CD14-positive monocyte (primary cell): ENCODE results near the gene CASP10. TPM values are rescaled to one million over a fixed set of nuclear protein-coding genes. Genes with fewer than 3 reads are reported as not detected.

Source experiments
- DNase-seq, 3 donors: peaks; one replicate each; pipeline ENCODE4 v3.0.0-alpha.2; 2011 to 2022
- H2AFZ ChIP-seq: 2 replicates; pipeline ENCODE4 v1.6.0; 2012; ENCODE audit warnings: mild to moderate bottlenecking, low read depth, low read length, inconsistent platforms; ENCODE audit not compliant: insufficient read depth, poor library complexity, severe bottlenecking
- H3K27ac ChIP-seq, 2 donors: 1 replicate in 1 of 2; 2 replicates in 1 of 2; pipeline ENCODE4 v1.5.1; 2012 to 2013; ENCODE audit warnings: low read length in 2 of 2, control low read depth in 1 of 2, inconsistent platforms in 1 of 2, low read depth in 1 of 2, mild to moderate bottlenecking in 1 of 2
- H3K27me3 ChIP-seq, 2 donors: one replicate each; pipeline versions ENCODE4 v1.6.0 to v1.6.1; 2011 to 2013; ENCODE audit warnings: low read length in 2 of 2; ENCODE audit not compliant: control insufficient read depth in 2 of 2, insufficient read depth in 2 of 2
- H3K36me3 ChIP-seq, 2 donors: replicated peaks in 1 of 2; 1 replicate in 1 of 2; 2 replicates in 1 of 2; pipeline versions ENCODE4 v1.5.1 to v1.6.1; 2012 to 2013; ENCODE audit warnings: low read length in 2 of 2, control low read depth in 1 of 2, inconsistent platforms in 1 of 2, mild to moderate bottlenecking in 1 of 2; ENCODE audit not compliant: insufficient read depth in 2 of 2, control insufficient read depth in 1 of 2
- H3K4me1 ChIP-seq, 2 donors: 1 replicate in 1 of 2; 2 replicates in 1 of 2; pipeline versions ENCODE4 v1.5.1 to v1.6.1; 2012 to 2013; ENCODE audit warnings: low read length in 2 of 2, control low read depth in 1 of 2, inconsistent platforms in 1 of 2, mild to moderate bottlenecking in 1 of 2, moderate library complexity in 1 of 2; ENCODE audit not compliant: insufficient read depth in 2 of 2, control insufficient read depth in 1 of 2
- H3K4me2 ChIP-seq: replicated peaks from 2 replicates; pipeline ENCODE3; 2012; ENCODE audit warnings: low read length, moderate library complexity, mild to moderate bottlenecking; ENCODE audit not compliant: poor library complexity, severe bottlenecking; ENCODE audit errors: extremely low read depth
- H3K4me3 ChIP-seq, 3 experiments: fragments of 200-600 bp in 1 of 3; sonication (generic) in 1 of 3; replicated peaks in 1 of 3; 1 replicate in 2 of 3; 2 replicates in 1 of 3; pipeline ENCODE4 v1.5.1; 2011 to 2013; ENCODE audit warnings: low read length in 3 of 3, mild to moderate bottlenecking in 3 of 3, control low read depth in 2 of 3, low read depth in 2 of 3, inconsistent platforms in 1 of 3, moderate library complexity in 1 of 3
- H3K79me2 ChIP-seq: 2 replicates; pipeline ENCODE4 v1.6.0; 2012; ENCODE audit warnings: mild to moderate bottlenecking, control low read depth, inconsistent platforms, low read length, moderate library complexity; ENCODE audit not compliant: insufficient read depth
- H3K9ac ChIP-seq: 2 replicates; pipeline ENCODE4 v1.6.0; 2017; ENCODE audit warnings: low read length, mild to moderate bottlenecking; ENCODE audit not compliant: insufficient read depth, poor library complexity, severe bottlenecking
- H3K9me3 ChIP-seq, 2 donors: replicated peaks in 1 of 2; 1 replicate in 1 of 2; 2 replicates in 1 of 2; pipeline versions ENCODE4 v1.5.1 to v1.6.1; 2012 to 2013; ENCODE audit warnings: low read length in 2 of 2, control low read depth in 1 of 2; ENCODE audit not compliant: control insufficient read depth in 1 of 2, insufficient read depth in 1 of 2
- H4K20me1 ChIP-seq: 2 replicates; pipeline ENCODE4 v1.6.0; 2012; ENCODE audit warnings: mild to moderate bottlenecking, low read length, control low read depth, moderate library complexity; ENCODE audit not compliant: insufficient read depth
- H3K27ac Mint-ChIP-seq, 7 donors: one replicate each; pipeline ENCODE4 v1.8.0; 2020; ENCODE audit warnings: mild to moderate bottlenecking in 7 of 7, mixed read lengths in 7 of 7, moderate library complexity in 6 of 7, inconsistent platforms in 2 of 7
- H3K27me3 Mint-ChIP-seq, 3 donors: one replicate each; pipeline ENCODE4 v1.8.0; 2021 to 2022; ENCODE audit warnings: low read depth in 3 of 3, mild to moderate bottlenecking in 3 of 3, mixed read lengths in 3 of 3, moderate library complexity in 3 of 3, inconsistent platforms in 1 of 3
- H3K36me3 Mint-ChIP-seq, 2 donors: one replicate each; pipeline ENCODE4 v1.8.0; 2020; ENCODE audit warnings: mixed read lengths in 2 of 2, inconsistent platforms in 1 of 2, mild to moderate bottlenecking in 1 of 2
- H3K4me1 Mint-ChIP-seq: one replicate; pipeline ENCODE4 v1.8.0; 2020; ENCODE audit warnings: mild to moderate bottlenecking, mixed read lengths
- H3K4me3 Mint-ChIP-seq, 2 donors: one replicate each; pipeline ENCODE4 v1.8.0; 2020; ENCODE audit warnings: mild to moderate bottlenecking in 2 of 2, mixed read lengths in 2 of 2, moderate library complexity in 1 of 2
- H3K9me3 Mint-ChIP-seq, 7 donors: one replicate each; pipeline ENCODE4 v1.8.0; 2020 to 2022; ENCODE audit warnings: mixed read lengths in 7 of 7, mild to moderate bottlenecking in 6 of 7, moderate library complexity in 6 of 7, inconsistent platforms in 2 of 7
- CTCF ChIP-seq: fragments of 200-600 bp; IDR thresholded peaks from one replicate; pipeline ENCODE4 v1.8.0; 2022; ENCODE audit warnings: antibody characterized with exemption, mild to moderate bottlenecking
- WGBS: methylation state at CpG from one replicate; pipeline ENCODE4 v1.1.5; 2013; ENCODE audit warnings: missing lambda C conversion rate; ENCODE audit not compliant: insufficient coverage; 5-methylcytosine and 5-hydroxymethylcytosine counted together
- intact Hi-C, 2 donors: fragments of 100-400 bp; cut with micrococcal nuclease; formaldehyde crosslinking; loops; one replicate each; pipeline versions ENCODE4 v1.15.0 to v1.15.1; 2023
- polyA plus RNA-seq, 3 donors: library from polyadenylated mRNA; depleted of rRNA in 1 of 3; unstranded in 2 of 3; stranded (reverse) in 1 of 3; fragments of 300-500 nt in 2 of 3; fragments of >200 nt in 1 of 3; fragmentation: Illumina TruSeq in 2 of 3; gene quantifications; 1 replicate in 2 of 3; 2 replicates in 1 of 3; pipeline ENCODE4 v1.2.3, GENCODE V29; 2012 to 2021

The CASP10 gene
- polyA plus RNA-seq, 3 donors: 17.7 to 23.3 (median 18.9) TPM

- Histone ChIP-seq H3K4me2 (no peak overlapping the region), H3K27me3 (no peaks in the 10 kb centered on the region), H4K20me1 (peaks cover 99% of the 10 kb centered on the region), H3K4me3 (no peak overlapping the region), H3K27ac (no peak overlapping the region), H3K36me3 (peaks cover 91 to 96% of the 10 kb centered on the region in 2 donors), H3K4me1 (peaks cover 0 to 7% of the 10 kb centered on the region in 2 donors), H3K9me3 (no peaks in the 10 kb centered on the region), H3K79me2 (peaks cover 93% of the 10 kb centered on the region), H2AFZ (no peak overlapping the region), H3K9ac (no peak overlapping the region)
- Mint-ChIP-seq H3K9me3 (no peaks in the 10 kb centered on the region), H3K36me3 (peaks cover 72 to 85% of the 10 kb centered on the region in 2 donors), H3K27me3 (peaks cover 0 to 2% (median 0%) of the 10 kb centered on the region in 3 donors), H3K4me1 (peaks cover 9% of the 10 kb centered on the region), H3K27ac (peak overlapping the region in 2 of 7 donors; percentile 28 to 74), H3K4me3 (no peak overlapping the region)
- WGBS: 89% methylated on average over 11 of the region's 34 CpGs
- intact Hi-C loops: no loop called here
- TF ChIP-seq CTCF: no peak
- DNase-seq: no peak
These were observed 42.9 kb upstream of the CASP10 start for GRCh38 chr2:201139836-201140604.

- no peaks in the 10 kb centered on the region for H3K27me3 Mint-ChIP-seq
- Histone ChIP-seq H3K4me3 (no peak overlapping the region), H3K27ac (peak overlapping the region in 1 of 2 donors; percentile 17), H3K9ac (no peak overlapping the region), H3K79me2 (peaks cover 90% of the 10 kb centered on the region), H4K20me1 (peaks cover 91% of the 10 kb centered on the region), H3K9me3 (no peaks in the 10 kb centered on the region), H3K27me3 (no peaks in the 10 kb centered on the region), H2AFZ (no peak overlapping the region), H3K4me1 (peaks cover 11 to 13% of the 10 kb centered on the region in 2 donors), H3K36me3 (peaks cover 83 to 92% of the 10 kb centered on the region in 2 donors), H3K4me2 (no peak overlapping the region)
- intact Hi-C loops: no loop called here
- no CpG with 5 or more reads among the region's 5 CpGs for WGBS
- H3K9me3 Mint-ChIP-seq: no peaks in the 10 kb centered on the region
- TF ChIP-seq CTCF: no peak
- H3K4me3 Mint-ChIP-seq: no peak overlapping the region
- peaks cover 15% of the 10 kb centered on the region for H3K4me1 Mint-ChIP-seq
- H3K36me3 Mint-ChIP-seq: peaks cover 59 to 81% of the 10 kb centered on the region in 2 donors
- H3K27ac Mint-ChIP-seq: peak overlapping the region in 1 of 7 donors; percentile 30
- no peak for DNase-seq
These were observed 38.6 kb upstream of the CASP10 start for GRCh38 chr2:201144101-201145051.
